Activated naive CD8-positive, alpha-beta T cell (primary cell): ENCODE results near the gene ASB18.

Experiments used
- H3K27ac Mint-ChIP-seq: one replicate; pipeline ENCODE4 v1.8.0; 2021; ENCODE audit warnings: mixed read lengths
- H3K27me3 Mint-ChIP-seq: one replicate; pipeline ENCODE4 v1.8.0; 2021; ENCODE audit warnings: mixed read lengths
- H3K36me3 Mint-ChIP-seq: one replicate; pipeline ENCODE4 v1.8.0; 2021; ENCODE audit warnings: mixed read lengths
- H3K4me1 Mint-ChIP-seq: one replicate; pipeline ENCODE4 v1.8.0; 2021; ENCODE audit warnings: low read depth, mixed read lengths
- H3K4me3 Mint-ChIP-seq: one replicate; pipeline ENCODE4 v1.8.0; 2021; ENCODE audit warnings: mild to moderate bottlenecking, mixed read lengths
- H3K9me3 Mint-ChIP-seq: one replicate; pipeline ENCODE4 v1.8.0; 2021; ENCODE audit warnings: low read depth, mixed read lengths

The ASB18 gene

GRCh38 chr2:236180831-236181453 is 83.3 kb downstream of the ASB18 start:
- no peaks in the 10 kb centered on the region for H3K36me3 Mint-ChIP-seq
- no peak overlapping the region for H3K27ac Mint-ChIP-seq
- peaks cover 18% of the 10 kb centered on the region for H3K4me1 Mint-ChIP-seq
- no peak overlapping the region for H3K4me3 Mint-ChIP-seq
- no peaks in the 10 kb centered on the region for H3K9me3 Mint-ChIP-seq
- peaks cover 48% of the 10 kb centered on the region for H3K27me3 Mint-ChIP-seq

- peaks cover 18% of the 10 kb centered on the region for H3K4me1 Mint-ChIP-seq
- H3K27ac Mint-ChIP-seq = no peak overlapping the region
- no peaks in the 10 kb centered on the region for H3K36me3 Mint-ChIP-seq
- no peaks in the 10 kb centered on the region for H3K9me3 Mint-ChIP-seq
- H3K4me3 Mint-ChIP-seq = no peak overlapping the region
- H3K27me3 Mint-ChIP-seq = peaks cover 45% of the 10 kb centered on the region
Measured at GRCh38 chr2:236180076-236180816, 84.0 kb downstream of the ASB18 start.

GRCh38 chr2:236179236-236180075 is 84.8 kb downstream of the ASB18 start:
- H3K36me3 Mint-ChIP-seq = no peaks in the 10 kb centered on the region
- H3K4me1 Mint-ChIP-seq = peaks cover 18% of the 10 kb centered on the region
- H3K27me3 Mint-ChIP-seq = peaks cover 48% of the 10 kb centered on the region
- H3K27ac Mint-ChIP-seq = no peak overlapping the region
- H3K4me3 Mint-ChIP-seq = peak overlapping the region; percentile 51
- H3K9me3 Mint-ChIP-seq = no peaks in the 10 kb centered on the region

- H3K27ac Mint-ChIP-seq = no peak overlapping the region
- peaks cover 50% of the 10 kb centered on the region for H3K27me3 Mint-ChIP-seq
Measured at GRCh38 chr2:236178890-236179235, 85.3 kb downstream of the ASB18 start.

GRCh38 chr2:236177967-236178889 is 86.0 kb downstream of the ASB18 start:
- H3K4me3 Mint-ChIP-seq = peak overlapping the region; percentile 67
- H3K27ac Mint-ChIP-seq = no peak overlapping the region
- no peaks in the 10 kb centered on the region for H3K9me3 Mint-ChIP-seq
- H3K4me1 Mint-ChIP-seq = peaks cover 20% of the 10 kb centered on the region
- H3K36me3 Mint-ChIP-seq = no peaks in the 10 kb centered on the region
- H3K27me3 Mint-ChIP-seq = peaks cover 51% of the 10 kb centered on the region

More at GRCh38 chr2:236178890-236179235, 85.3 kb downstream of the ASB18 start:
- Mint-ChIP-seq H3K36me3 (no peaks in the 10 kb centered on the region), H3K4me3 (peak overlapping the region; percentile 46), H3K9me3 (no peaks in the 10 kb centered on the region), H3K4me1 (peaks cover 20% of the 10 kb centered on the region)

GRCh38 chr2:236177604-236177966 is 86.6 kb downstream of the ASB18 start:
- H3K27ac Mint-ChIP-seq = no peak overlapping the region
- H3K9me3 Mint-ChIP-seq = no peaks in the 10 kb centered on the region
- peaks cover 20% of the 10 kb centered on the region for H3K4me1 Mint-ChIP-seq
- H3K4me3 Mint-ChIP-seq = no peak overlapping the region
- H3K36me3 Mint-ChIP-seq = no peaks in the 10 kb centered on the region
- peaks cover 47% of the 10 kb centered on the region for H3K27me3 Mint-ChIP-seq

- no peak overlapping the region for H3K4me3 Mint-ChIP-seq
- peaks cover 47% of the 10 kb centered on the region for H3K27me3 Mint-ChIP-seq
- no peak overlapping the region for H3K27ac Mint-ChIP-seq
- H3K36me3 Mint-ChIP-seq = no peaks in the 10 kb centered on the region
- H3K9me3 Mint-ChIP-seq = no peaks in the 10 kb centered on the region
- H3K4me1 Mint-ChIP-seq = peaks cover 22% of the 10 kb centered on the region
Measured at GRCh38 chr2:236176951-236177350, 87.3 kb downstream of the ASB18 start.

GRCh38 chr2:236176417-236176816 is 87.8 kb downstream of the ASB18 start:
- H3K4me3 Mint-ChIP-seq = no peak overlapping the region
- H3K4me1 Mint-ChIP-seq = peaks cover 24% of the 10 kb centered on the region
- H3K9me3 Mint-ChIP-seq = no peaks in the 10 kb centered on the region
- H3K27me3 Mint-ChIP-seq = peaks cover 48% of the 10 kb centered on the region
- H3K27ac Mint-ChIP-seq = no peak overlapping the region
- no peaks in the 10 kb centered on the region for H3K36me3 Mint-ChIP-seq

- Mint-ChIP-seq H3K4me3 (no peak overlapping the region), H3K27ac (no peak overlapping the region), H3K36me3 (no peaks in the 10 kb centered on the region), H3K27me3 (peaks cover 47% of the 10 kb centered on the region), H3K4me1 (peaks cover 26% of the 10 kb centered on the region), H3K9me3 (no peaks in the 10 kb centered on the region)
Measured at GRCh38 chr2:236175548-236176150, 88.6 kb downstream of the ASB18 start.

- H3K27ac Mint-ChIP-seq = no peak overlapping the region
- H3K9me3 Mint-ChIP-seq = no peaks in the 10 kb centered on the region
- peaks cover 53% of the 10 kb centered on the region for H3K27me3 Mint-ChIP-seq
- H3K4me3 Mint-ChIP-seq = no peak overlapping the region
- H3K4me1 Mint-ChIP-seq = peaks cover 18% of the 10 kb centered on the region
- H3K36me3 Mint-ChIP-seq = no peaks in the 10 kb centered on the region
Measured at GRCh38 chr2:236173729-236174607, 90.2 kb downstream of the ASB18 start.

GRCh38 chr2:236173036-236173728 is 91.0 kb downstream of the ASB18 start:
- no peaks in the 10 kb centered on the region for H3K36me3 Mint-ChIP-seq
- H3K9me3 Mint-ChIP-seq = no peaks in the 10 kb centered on the region
- H3K4me1 Mint-ChIP-seq = peaks cover 13% of the 10 kb centered on the region
- peaks cover 51% of the 10 kb centered on the region for H3K27me3 Mint-ChIP-seq
- no peak overlapping the region for H3K4me3 Mint-ChIP-seq
- no peak overlapping the region for H3K27ac Mint-ChIP-seq

GRCh38 chr2:236172255-236173035 is 91.8 kb downstream of the ASB18 start:
- H3K4me3 Mint-ChIP-seq = no peak overlapping the region
- H3K27ac Mint-ChIP-seq = no peak overlapping the region
- H3K36me3 Mint-ChIP-seq = no peaks in the 10 kb centered on the region
- peaks cover 11% of the 10 kb centered on the region for H3K4me1 Mint-ChIP-seq
- no peaks in the 10 kb centered on the region for H3K9me3 Mint-ChIP-seq
- peaks cover 51% of the 10 kb centered on the region for H3K27me3 Mint-ChIP-seq
